ENCODE data around the gene EPB41.
"Not testable (repeated sequence)": the region's sequence is repeated elsewhere in the genome, so short reads cannot be mapped to it uniquely, and the experiment has no call there.

Gene EPB41

GRCh38 chr1:28981210-28981609 is 66.8 kb downstream of the EPB41 start:
- DNase-seq: no peak

GRCh38 chr1:28982198-28982597 is 67.8 kb downstream of the EPB41 start:
- DNase-seq: no peak

- DNase-seq: no peak
Measured at GRCh38 chr1:28983091-28983490, 68.7 kb downstream of the EPB41 start.

GRCh38 chr1:28983509-28984310 is 69.3 kb downstream of the EPB41 start:
- no peak for DNase-seq

GRCh38 chr1:28984311-28984684 is 69.9 kb downstream of the EPB41 start:
- DNase-seq: no peak

GRCh38 chr1:28985427-28985826 is 71.1 kb downstream of the EPB41 start:
- no peak for DNase-seq

GRCh38 chr1:28986306-28986910 is 72.0 kb downstream of the EPB41 start:
- no peak for DNase-seq

GRCh38 chr1:29002792-29003191 is 88.4 kb downstream of the EPB41 start:
- DNase-seq: no peak

GRCh38 chr1:29004288-29004687 is 89.9 kb downstream of the EPB41 start:
- no peak for DNase-seq

- DNase-seq: no peak
Measured at GRCh38 chr1:29004798-29005197, 90.4 kb downstream of the EPB41 start.

GRCh38 chr1:29011775-29012174 is 97.4 kb downstream of the EPB41 start:
- no peak for DNase-seq

- DNase-seq: no peak
Measured at GRCh38 chr1:29017235-29017634, 102.9 kb downstream of the EPB41 start.

GRCh38 chr1:29017975-29018712 is 103.8 kb downstream of the EPB41 start:
- DNase-seq: no peak

- DNase-seq: no peak
Measured at GRCh38 chr1:29022620-29023019, 108.3 kb downstream of the EPB41 start.

- DNase-seq: no peak
Measured at GRCh38 chr1:29029667-29030066, 115.3 kb downstream of the EPB41 start.

- no peak for DNase-seq
Measured at GRCh38 chr1:29032841-29033240, 118.5 kb downstream of the EPB41 start.

- DNase-seq: no peak
Measured at GRCh38 chr1:29033829-29034466, 119.6 kb downstream of the EPB41 start.

GRCh38 chr1:29043274-29043965 is 129.1 kb downstream of the EPB41 start:
- no peak for DNase-seq

- DNase-seq: no peak
Measured at GRCh38 chr1:29044010-29044409, 129.6 kb downstream of the EPB41 start.

GRCh38 chr1:29045663-29046062 is 131.3 kb downstream of the EPB41 start:
- not testable (repeated sequence) for DNase-seq

GRCh38 chr1:29047142-29047541 is 132.8 kb downstream of the EPB41 start:
- no peak for DNase-seq

- no peak for DNase-seq
Measured at GRCh38 chr1:29050166-29050565, 135.8 kb downstream of the EPB41 start.
